Mucosa of gallbladder (tissue), 1 donor: ENCODE measurements around the gene LY86. TPM values are rescaled to one million over a fixed set of nuclear protein-coding genes. Genes with fewer than 3 reads are reported as not detected.
"Not testable (repeated sequence)": the region's sequence is repeated elsewhere in the genome, so short reads cannot be mapped to it uniquely, and the experiment has no call there.

Source experiments
- DNase-seq: peaks from one replicate; pipeline ENCODE4 v3.0.0-alpha.2; 2020; ENCODE audit warnings: low spot score
- total RNA-seq: library from RNA; stranded (reverse); gene quantifications from one replicate; pipeline ENCODE4 v1.2.1, GENCODE V29; 2021
- donor health status: DM: no; HTN: no; CAD: no.

The LY86 gene
- total RNA-seq, 1 donor from 2014 or later = 7.0 TPM

- no peak for DNase-seq
Observed at GRCh38 chr6:6596529-6597328, 8.2 kb downstream of the LY86 start.

- no peak for DNase-seq
Observed at GRCh38 chr6:6597682-6598081, 9.2 kb downstream of the LY86 start.

GRCh38 chr6:6599468-6599873 is 11.0 kb downstream of the LY86 start:
- DNase-seq = peak; percentile 28

GRCh38 chr6:6600875-6601274 is 12.4 kb downstream of the LY86 start:
- no peak for DNase-seq

- DNase-seq = no peak
Observed at GRCh38 chr6:6602262-6602661, 13.7 kb downstream of the LY86 start.

- DNase-seq = no peak
Observed at GRCh38 chr6:6603317-6603716, 14.8 kb downstream of the LY86 start.

- DNase-seq = no peak
Observed at GRCh38 chr6:6604015-6604414, 15.5 kb downstream of the LY86 start.

GRCh38 chr6:6604566-6604965 is 16.0 kb downstream of the LY86 start:
- no peak for DNase-seq

GRCh38 chr6:6605873-6606272 is 17.4 kb downstream of the LY86 start:
- no peak for DNase-seq

GRCh38 chr6:6606391-6607030 is 18.0 kb downstream of the LY86 start:
- DNase-seq = not testable (repeated sequence)

GRCh38 chr6:6609450-6609849 is 20.9 kb downstream of the LY86 start:
- DNase-seq = no peak

GRCh38 chr6:6610031-6610591 is 21.6 kb downstream of the LY86 start:
- DNase-seq = no peak

- DNase-seq = no peak
Observed at GRCh38 chr6:6611486-6611885, 23.0 kb downstream of the LY86 start.

- no peak for DNase-seq
Observed at GRCh38 chr6:6612308-6612707, 23.8 kb downstream of the LY86 start.

GRCh38 chr6:6613103-6613718 is 24.7 kb downstream of the LY86 start:
- not testable (repeated sequence) for DNase-seq

GRCh38 chr6:6614096-6614982 is 25.8 kb downstream of the LY86 start:
- DNase-seq = no peak

- no peak for DNase-seq
Observed at GRCh38 chr6:6614983-6615349, 26.4 kb downstream of the LY86 start.

- DNase-seq = no peak
Observed at GRCh38 chr6:6616656-6617055, 28.1 kb downstream of the LY86 start.

GRCh38 chr6:6619021-6619794 is 30.7 kb downstream of the LY86 start:
- DNase-seq = no peak

- no peak for DNase-seq
Observed at GRCh38 chr6:6620766-6621425, 32.4 kb downstream of the LY86 start.
